ENCODE measurements around the gene HNRNPUL1.
A peak's percentile ranks its signal among the peaks of the same experiment; 100 is the strongest.

HNRNPUL1 gene

DNA sequence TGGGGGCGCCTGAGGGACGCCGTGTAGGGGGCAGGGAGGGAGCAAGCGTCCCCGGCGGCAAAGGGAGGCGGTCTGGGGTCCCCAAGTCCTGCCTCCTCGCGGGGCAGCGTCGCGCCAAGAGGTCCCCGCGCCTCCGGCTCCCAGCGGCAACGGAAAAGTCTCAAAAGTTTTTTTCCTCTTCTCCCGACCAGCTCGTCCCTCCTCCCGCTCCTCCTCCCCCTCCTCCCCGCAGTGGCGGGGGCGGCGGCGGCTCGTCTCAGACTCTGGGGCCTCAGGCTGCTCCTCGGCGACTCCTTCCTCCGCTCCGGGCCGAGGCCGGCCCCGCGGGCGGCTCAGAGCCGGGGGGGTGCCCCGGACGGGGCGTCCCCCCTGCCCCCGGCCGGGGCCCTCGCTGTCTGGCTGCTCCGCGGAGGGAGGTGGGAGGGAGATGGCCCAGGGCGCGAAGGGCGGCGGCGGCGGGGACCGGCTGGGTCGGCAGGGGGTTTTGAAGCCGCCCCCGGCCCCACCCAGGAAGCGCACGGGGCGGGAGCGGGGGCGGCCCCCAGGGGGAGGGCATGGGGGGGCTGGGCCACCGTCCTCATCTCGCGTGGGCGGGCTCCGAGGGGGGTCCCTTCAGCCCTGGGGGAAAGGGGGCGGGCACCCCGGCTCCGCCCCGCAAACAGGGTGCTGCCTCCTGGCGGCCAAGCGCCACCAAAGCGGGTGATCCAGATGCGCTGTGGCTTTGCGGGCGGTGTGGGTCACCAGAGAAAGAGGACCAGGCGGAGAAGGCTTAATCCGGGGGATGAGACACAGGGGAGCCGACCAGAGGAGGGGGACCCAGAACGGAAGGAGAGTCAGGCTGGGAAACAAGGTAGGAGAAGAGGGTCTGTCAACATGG lies 89.5 kb downstream of the HNRNPUL1 start, which contains the start of gene TGFB1:
Gene TGFB1, minus strand, starts transcription at position 457 of the 877 bp plus-strand sequence. CDS start 878 bp downstream, outside the sequence.
- DNase-seq (ENCODE audit: low read depth, low spot score): peak; percentile 88

DNA sequence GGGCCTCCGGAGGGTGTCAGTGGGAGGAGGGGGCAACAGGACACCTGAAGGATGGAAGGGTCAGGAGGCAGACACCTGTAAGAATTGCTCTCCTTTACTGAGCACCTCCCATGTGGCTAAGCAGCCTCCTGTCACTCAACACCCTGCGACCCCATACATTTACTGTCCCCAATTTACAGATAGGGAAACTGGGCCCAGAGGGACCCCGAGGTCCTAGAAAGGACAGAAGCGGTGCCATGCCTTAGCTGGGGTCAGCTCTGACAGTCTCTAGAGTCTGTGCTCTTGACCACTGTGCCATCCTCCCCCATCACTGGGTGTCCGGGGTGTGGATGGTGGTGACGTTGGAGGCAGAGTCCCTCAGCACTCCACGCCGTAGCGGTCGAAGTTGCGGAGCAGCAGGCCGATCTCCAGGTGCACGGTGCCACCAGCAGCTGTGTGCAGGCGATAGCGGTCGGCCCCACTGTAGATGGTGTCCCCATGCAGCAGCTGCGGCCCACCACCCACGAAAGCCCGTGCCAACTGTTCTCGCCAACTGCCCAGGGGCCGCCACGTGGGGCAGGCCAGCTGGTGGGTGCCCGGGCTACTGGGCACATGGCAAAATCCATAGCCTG lies 90.3 kb downstream of the HNRNPUL1 start:
- no peak for DNase-seq (ENCODE audit: low read depth, low spot score)

DNA sequence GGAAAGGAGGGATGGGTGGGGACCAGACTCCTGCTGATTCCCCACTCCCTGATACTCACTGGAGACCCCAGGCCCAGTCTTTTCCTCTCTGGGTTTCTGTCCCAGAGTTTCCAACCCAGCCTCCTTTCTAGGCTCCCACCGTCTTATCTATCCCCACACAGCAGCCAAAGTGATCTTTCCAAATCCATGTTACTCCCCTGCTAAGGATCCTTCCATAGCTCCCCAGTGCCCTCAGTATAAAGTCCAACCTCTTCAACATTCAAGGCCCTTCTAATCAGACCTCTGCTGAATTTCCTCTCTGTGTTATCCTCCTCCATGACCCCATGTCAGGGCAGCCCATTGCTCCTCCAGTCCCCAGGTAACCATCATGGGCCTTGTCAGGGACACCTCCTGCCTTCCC lies 90.9 kb downstream of the HNRNPUL1 start:
- DNase-seq (ENCODE audit: low read depth, low spot score): no peak

DNA sequence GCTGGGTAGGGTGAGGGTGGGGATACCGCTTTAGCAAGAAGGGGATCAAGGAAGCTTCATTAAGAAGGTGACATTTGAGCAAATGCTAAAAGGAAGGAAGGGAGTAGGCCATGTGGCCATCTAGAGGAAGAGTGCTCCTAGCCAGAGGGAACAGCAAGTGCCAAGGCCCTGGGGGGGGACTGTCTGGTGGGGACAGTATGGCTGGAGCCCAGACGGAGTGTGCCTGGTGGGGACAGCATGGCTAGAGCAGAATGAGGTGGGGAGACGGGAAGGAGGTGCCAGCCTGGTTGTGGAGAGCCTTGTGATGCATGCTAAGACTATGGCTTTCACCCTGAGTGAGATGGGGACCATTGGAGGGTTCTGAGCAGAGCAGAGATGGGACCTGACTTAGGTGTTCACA lies 91.6 kb downstream of the HNRNPUL1 start:
- DNase-seq (ENCODE audit: low read depth, low spot score): no peak

DNA sequence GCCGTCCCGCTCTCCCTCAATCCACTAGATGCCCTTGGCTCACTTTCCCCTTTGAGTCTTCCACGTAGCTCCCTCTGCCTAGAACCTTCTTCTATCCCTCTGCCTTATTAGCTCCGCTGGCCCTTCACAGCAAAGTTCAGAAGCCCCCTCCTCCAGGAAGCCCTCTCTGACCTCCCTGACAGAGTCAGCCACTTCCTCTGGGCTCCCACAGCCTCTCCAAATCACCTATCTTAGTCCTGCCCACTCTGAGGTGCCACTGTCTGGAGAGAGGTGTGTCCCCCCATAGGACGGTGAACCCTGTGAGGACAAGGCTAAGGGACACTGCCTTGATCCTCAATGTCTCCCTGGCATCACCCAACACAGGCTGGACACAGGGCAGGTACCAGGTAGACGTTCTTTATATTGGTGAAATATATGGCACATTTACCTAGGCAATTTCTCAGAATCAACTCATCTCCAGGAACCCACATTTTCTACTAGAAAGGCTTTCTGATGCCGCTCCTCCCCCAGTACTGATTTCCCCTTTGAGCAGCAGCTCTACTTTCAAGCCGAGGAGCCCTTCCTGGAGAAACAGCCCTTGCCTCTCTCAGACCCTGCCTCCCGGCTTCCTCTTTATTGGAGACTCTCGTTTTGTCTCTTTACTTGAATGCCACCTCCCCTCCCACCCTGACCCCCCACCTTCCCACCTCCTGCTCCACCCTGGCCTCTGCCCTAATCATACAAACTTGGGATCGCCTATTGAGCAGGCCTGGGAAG lies 93.0 kb downstream of the HNRNPUL1 start:
- DNase-seq (ENCODE audit: low read depth, low spot score): no peak
